ENCODE measurements around the gene HIBCH.
A peak's percentile ranks its signal among the peaks of the same experiment; 100 is the strongest.

Gene HIBCH

DNA sequence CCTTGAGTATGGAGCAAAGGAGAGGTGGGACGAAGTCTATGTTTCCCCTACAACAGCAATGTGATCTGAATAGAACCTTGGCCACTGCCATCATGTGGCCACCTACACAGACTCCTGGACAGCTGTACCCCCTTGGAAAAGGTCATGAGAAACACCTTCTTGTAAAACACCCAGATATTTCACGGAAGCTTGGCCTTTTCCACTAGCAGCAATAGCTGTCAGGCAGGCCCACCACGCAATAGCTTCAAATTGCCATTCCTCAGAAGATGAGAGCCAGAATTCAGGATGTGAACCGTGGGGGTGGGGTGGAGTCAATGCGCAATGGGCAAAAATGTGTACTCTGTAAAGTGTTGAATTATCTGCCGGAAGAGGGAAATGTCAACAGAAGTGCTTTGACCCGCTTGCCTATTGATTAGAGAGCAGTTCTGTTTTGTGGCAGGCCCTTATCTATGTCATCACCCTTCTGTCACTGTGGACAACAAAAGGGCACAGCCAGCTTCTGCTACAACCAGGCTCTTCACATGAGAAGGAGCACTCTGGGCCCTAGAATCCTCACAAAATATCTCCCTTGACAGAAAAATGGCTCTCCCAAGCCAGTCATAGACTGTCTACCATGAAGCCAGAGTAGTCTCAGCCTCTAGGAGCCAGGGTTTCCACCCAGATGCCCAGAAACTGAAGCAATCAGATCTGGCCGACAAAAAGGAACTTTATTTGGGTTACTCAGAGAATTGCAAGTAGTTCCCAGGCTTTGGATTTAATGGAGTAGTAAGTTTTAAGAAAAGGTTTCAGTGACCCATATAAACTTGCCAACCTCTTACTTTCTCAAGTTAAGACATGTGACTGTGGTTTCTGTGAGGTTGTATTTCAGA is 33.3 kb upstream of the HIBCH start:
- no peak for DNase-seq (ENCODE audit: low spot score)
- in situ Hi-C loops (cut with MboI; ENCODE audit: low sequenced_read_pairs, unreplicated experiment): no loop called here
- TF ChIP-seq CTCF (IDR thresholded peaks at IDR 0.05; ENCODE audit: borderline replicate concordance, control extremely low read depth, extremely low read depth, insufficient read depth, missing control alignments): no peak

DNA sequence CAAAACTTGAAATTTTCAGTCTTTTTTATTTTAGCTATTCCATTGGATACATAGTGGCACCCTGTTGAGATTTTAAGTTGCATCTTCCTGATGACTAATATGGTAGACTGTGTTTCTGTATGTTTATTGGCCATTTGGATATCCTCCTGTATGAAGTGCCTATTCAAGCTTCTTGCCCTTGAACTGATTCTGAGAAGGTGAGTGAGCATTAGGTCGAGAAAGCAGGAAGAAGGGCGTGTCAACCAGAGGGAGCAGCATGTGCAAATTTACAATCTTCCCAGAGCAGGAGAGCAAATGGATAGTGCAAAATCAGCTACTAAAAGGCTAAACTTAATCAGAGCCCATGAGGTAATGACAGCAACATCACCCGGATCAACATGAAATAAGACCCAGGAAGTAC is 32.3 kb upstream of the HIBCH start:
- no peak for TF ChIP-seq CTCF (IDR thresholded peaks at IDR 0.05; ENCODE audit: borderline replicate concordance, control extremely low read depth, extremely low read depth, insufficient read depth, missing control alignments)
- in situ Hi-C loops (cut with MboI; ENCODE audit: low sequenced_read_pairs, unreplicated experiment): no loop called here
- DNase-seq (ENCODE audit: low spot score): no peak

- no peak for DNase-seq (ENCODE audit: low spot score)
- in situ Hi-C loops (cut with MboI; ENCODE audit: low sequenced_read_pairs, unreplicated experiment): no loop called here
- no peak for TF ChIP-seq CTCF (IDR thresholded peaks at IDR 0.05; ENCODE audit: borderline replicate concordance, control extremely low read depth, extremely low read depth, insufficient read depth, missing control alignments)
These were observed 30.7 kb upstream of the HIBCH start for GRCh38 chr2:190350371-190350770.

- peak; percentile 76 for DNase-seq (ENCODE audit: low spot score)
These were observed 24.7 kb upstream of the HIBCH start for GRCh38 chr2:190344276-190344827.

DNA sequence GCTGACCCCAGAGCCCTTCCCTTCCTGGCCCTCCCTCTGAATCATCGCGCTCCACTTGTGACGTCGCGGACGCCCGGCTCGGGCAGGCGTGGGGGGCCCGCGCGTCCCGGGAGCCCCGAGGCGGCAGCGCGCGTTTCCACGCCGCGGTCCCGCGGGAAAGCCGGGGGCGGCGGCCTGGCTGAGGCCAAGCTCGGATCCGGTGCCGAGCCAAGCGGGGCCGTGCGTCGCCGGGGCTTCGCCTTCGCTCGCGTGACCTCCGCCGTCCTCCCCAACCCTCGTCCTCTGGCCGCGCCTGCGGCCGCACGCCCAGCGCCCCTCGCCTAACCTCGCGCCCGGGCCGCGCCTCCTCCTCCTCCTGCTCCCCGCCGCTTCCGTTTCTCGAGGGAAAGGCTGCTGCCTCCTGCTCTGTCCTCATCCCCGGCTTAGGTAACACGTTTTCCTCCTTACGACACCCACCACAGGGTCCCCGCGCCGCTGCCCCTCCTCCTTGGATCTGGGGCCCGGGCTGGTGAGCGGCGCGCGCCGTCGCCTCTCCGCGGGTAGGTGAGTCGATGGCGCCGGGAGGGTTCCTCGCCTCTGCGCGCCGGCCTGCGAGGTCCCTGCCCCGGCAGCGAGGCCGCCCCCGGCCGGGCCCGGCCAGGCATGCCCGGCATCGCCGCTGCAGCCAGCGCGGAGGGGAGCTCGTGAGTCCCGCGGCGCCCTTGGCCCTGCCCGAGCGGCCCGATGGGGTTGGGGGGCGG is 24.1 kb upstream of the HIBCH start, which contains the start of gene INPP1:
Gene INPP1 (plus strand): TSS at position 54 of the 740 bp plus-strand sequence. CDS start 16,514 bp downstream, outside the sequence.
- no peak for TF ChIP-seq CTCF (IDR thresholded peaks at IDR 0.05; ENCODE audit: borderline replicate concordance, control extremely low read depth, extremely low read depth, insufficient read depth, missing control alignments)
- in situ Hi-C loops (cut with MboI; ENCODE audit: low sequenced_read_pairs, unreplicated experiment): no loop called here
- peak; percentile 76 for DNase-seq (ENCODE audit: low spot score)

More at GRCh38 chr2:190344276-190344827, 24.7 kb upstream of the HIBCH start:
- in situ Hi-C loops (cut with MboI; ENCODE audit: low sequenced_read_pairs, unreplicated experiment): no loop called here
- peak; percentile 46 for TF ChIP-seq CTCF (IDR thresholded peaks at IDR 0.05; ENCODE audit: borderline replicate concordance, control extremely low read depth, extremely low read depth, insufficient read depth, missing control alignments)

GRCh38 chr2:190343089-190343535 is 23.5 kb upstream of the HIBCH start:
- TF ChIP-seq CTCF (IDR thresholded peaks at IDR 0.05; ENCODE audit: borderline replicate concordance, control extremely low read depth, extremely low read depth, insufficient read depth, missing control alignments): no peak
- in situ Hi-C loops (cut with MboI; ENCODE audit: low sequenced_read_pairs, unreplicated experiment): no loop called here
- DNase-seq (ENCODE audit: low spot score): peak; percentile 18

Measured in GM13976 (cell line).